Measurements from ENCODE around the gene PARP16.

Gene PARP16

DNA sequence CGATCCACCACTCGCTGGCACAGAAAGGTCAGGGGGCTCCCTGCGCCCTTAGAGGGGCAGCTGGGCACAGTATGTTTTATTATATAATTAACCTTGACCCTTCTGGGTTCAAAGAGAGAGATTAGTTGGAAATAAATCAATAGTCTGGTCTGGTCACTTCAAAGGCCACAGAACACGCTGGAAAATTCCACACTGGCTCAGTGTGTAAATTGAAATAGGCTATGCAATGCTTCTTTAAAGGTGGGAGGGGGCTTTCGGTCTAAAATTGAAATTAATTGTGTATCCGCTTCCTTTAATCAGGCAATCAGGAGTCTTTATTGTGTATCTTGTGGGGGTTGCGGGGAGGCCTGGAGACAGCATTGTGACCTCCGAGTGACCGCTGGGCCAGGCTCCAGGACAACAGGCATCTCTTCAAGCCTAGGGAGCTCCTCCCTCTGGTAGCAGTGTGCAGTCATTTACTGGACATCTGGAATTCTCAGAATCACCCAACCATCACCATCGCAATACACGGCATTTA is 25.8 kb upstream of the PARP16 start:
- no peak for DNase-seq (ENCODE audit: low read depth in 2 of 2, low spot score in 1 of 2)

DNA sequence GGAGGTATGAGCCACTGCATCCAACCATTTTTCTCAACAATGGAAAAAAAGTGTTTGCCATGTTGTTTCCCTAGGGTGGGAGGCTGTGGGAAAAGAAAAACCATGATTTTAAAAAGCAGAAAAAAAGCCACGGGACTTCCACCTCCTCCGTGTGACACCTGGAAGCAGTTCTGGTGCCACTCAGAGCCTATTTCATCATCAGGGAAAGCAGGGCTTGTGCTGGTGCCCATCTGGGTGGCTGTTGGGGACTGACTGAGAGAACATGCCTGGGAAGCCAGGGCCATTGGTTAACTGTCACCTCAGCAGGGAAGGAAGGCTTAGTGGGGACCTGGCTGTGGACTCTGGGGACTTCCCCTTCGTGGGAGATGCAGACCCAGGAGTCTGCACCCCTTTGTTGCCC is 25.1 kb upstream of the PARP16 start:
- no peak for DNase-seq (ENCODE audit: low read depth in 2 of 2, low spot score in 1 of 2)

DNA sequence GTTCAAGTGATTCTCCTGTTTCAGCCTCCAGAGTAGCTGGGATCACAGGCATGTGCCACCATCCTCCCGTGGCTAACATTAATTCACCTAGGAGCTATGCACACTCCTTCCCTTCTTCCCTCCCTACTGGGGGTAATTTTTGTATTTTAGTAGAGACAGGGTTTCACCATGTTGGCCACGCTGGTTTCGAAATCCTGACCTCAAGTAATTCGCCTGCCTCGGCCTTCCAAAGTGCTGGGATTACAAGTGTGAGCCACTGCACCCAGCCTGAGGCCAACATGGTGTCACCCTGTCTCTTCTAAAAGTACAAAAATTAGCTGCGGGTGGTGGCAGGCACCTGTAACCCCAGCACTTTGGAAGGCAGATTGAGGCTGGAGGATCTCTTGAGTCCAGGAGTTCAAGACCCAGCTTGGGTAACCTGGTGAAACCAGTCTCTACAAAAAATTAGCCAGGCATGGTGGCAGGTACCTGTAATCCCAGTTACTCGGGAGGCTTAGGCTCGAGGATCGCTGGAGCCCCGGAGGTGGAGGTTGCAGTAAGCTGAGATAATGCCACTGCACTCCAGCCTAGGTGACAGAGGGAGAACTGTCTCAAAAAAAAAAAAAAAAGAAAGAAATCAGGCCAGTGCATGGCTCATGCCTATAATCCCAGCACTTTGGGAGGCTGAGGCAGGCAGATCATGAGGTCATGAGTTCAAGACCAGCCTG is 23.9 kb upstream of the PARP16 start:
- DNase-seq (ENCODE audit: low read depth in 2 of 2, low spot score in 1 of 2), result no peak

DNA sequence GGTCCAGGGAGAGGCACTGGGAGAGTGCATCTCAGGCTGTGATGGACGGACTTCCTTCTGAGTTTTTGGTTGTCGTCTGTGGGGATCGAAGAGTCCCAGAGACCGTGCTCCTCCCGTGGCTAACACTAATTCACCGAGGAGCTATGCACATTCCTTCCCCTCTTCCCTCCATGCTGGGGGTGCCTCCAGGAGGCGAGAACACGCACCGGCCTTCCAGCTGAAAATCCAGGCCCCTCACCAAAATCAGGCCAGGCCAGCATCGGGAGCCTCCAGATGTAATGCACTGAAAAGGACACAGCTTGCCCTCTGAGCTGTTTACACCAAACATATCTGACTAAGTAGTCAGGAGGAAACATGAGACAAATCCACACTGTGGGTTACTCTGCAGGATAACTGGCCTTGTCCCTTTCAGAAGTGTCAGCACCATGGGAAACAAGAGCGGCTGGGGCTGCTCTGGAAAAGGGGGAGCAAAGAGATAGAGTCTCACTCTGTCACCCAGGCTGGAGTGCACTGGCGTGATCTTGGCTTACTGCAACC is 23.3 kb upstream of the PARP16 start:
- DNase-seq (ENCODE audit: low read depth in 2 of 2, low spot score in 1 of 2), result no peak

DNA sequence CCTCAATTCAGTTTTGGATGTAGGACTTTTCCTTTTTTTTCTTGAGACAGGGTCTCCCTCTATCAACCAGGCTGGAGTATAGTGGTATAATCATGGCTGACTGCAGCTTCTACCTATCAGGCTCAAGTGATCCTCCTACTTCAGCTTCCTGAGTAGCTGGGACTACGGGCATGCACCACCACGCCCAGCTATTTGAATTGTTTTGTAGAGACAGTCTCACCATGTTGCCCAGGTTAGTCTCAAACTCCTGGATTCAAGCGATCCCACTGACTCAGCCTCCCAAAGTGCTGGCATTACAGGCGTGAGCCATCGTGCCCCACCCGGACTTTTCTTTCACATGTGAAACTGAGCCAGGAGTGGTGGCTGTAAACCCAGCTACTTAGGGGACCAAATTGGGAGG is 21.3 kb upstream of the PARP16 start:
- no peak for DNase-seq (ENCODE audit: low read depth in 2 of 2, low spot score in 1 of 2)

DNA sequence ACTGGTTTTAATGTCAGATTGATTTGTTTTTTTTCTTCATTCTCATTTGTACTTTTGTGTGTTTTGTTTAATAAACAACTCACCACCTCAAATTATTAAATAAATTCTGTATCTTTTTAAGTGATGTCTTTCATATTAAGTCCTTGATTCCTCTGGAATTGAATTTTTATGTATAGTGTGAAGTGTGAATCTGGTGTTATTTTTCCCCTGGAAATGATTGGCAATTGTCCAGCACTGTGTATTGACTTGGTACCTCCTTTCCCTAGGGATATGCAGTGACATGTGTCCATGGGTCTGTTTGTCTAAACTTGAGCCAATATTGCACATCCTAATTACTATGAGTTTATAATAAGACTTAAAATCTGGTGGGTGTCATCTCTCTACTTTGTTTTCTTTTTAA is 19.9 kb upstream of the PARP16 start:
- no peak for DNase-seq (ENCODE audit: low read depth in 2 of 2, low spot score in 1 of 2)

DNA sequence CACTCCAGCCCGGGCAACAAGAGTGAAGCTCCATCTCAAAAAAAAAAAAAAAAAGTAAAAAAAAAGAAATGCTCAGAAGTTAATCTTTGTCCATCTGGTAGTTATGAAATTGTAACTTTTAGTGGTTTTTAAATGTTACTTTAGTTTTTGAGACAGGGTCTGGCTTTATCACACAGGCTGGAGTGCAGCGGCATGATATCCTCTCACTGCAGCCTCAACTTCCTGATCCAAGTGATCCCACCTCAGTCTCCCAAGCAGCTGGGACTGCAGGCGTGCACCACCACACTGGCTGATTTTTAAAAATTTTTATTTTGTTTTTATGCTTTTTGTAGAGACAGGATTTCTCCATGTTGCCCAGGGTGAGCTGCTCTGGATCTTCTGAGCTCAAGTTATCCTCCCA is 19.1 kb upstream of the PARP16 start:
- no peak for DNase-seq (ENCODE audit: low read depth in 2 of 2, low spot score in 1 of 2)

DNA sequence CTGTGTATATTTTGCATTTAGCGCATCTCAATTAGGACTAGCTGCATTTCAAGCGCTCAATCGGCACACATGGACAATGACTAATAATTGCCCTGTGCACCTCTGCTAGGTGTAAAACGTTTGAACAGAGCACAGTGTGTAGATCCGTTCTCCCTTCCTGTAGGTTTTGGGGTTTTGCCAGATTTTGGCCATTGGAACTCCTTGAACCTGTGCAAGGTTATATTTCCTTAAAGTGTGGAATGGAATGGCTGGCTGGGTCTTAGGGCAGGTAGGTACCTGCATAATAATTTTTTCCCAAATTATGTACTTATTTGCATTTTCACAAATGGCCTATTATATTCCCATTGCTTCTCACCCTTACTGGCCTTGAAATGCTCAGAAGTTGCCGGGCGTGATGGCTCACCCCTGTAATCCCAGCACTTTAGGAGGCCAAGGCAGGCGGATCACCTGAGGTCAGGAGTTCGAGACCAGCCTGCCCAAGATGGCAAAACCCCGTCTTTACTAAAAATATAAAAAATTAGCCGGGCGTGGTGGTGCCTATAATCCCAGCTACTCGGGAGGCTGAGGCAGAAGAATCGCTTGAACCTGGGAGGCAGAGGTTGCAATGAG is 18.6 kb upstream of the PARP16 start:
- no peak for DNase-seq (ENCODE audit: low read depth in 2 of 2, low spot score in 1 of 2)

DNA sequence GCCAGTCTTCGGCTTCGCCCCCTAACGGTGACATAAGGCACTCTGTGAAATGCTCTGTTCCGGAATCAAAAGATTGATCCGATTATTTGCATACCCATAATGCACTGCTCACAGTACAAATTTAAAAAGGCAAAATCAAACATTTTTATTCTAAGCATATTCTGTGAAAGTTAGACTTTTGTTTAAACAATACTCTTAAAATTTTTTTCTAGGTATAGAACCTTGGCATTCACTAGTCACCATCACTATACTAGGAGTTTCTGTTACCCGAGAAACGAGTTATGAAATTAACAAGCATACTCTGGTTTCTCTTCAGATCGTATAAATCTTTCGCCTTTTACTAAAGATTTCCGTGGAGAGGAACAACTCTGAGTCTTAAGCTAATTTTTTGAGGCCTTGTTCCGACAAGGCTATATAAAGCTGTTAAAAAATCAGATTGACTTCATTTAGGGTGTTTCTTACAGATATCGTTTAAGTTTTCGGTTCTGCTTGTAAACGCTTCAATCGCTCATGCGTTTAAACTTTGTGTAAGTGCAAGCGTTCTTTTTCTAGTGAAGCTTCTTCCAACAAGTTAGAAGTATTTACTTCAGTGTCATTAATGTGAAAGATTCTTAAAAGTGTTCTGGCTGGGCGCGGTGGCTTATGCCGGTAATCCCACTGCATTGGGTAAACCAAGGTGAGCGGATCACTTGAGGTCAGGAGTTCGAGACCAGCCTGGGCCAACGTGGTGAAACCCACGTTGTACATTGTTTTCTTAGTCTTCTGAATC is 17.9 kb upstream of the PARP16 start, which contains the start of gene RNU5B-1:
Gene RNU5B-1, plus strand, starts transcription at position 297 of the 769 bp plus-strand sequence.
- peak; percentile 46 to 57 for DNase-seq (ENCODE audit: low read depth in 2 of 2, low spot score in 1 of 2)

DNA sequence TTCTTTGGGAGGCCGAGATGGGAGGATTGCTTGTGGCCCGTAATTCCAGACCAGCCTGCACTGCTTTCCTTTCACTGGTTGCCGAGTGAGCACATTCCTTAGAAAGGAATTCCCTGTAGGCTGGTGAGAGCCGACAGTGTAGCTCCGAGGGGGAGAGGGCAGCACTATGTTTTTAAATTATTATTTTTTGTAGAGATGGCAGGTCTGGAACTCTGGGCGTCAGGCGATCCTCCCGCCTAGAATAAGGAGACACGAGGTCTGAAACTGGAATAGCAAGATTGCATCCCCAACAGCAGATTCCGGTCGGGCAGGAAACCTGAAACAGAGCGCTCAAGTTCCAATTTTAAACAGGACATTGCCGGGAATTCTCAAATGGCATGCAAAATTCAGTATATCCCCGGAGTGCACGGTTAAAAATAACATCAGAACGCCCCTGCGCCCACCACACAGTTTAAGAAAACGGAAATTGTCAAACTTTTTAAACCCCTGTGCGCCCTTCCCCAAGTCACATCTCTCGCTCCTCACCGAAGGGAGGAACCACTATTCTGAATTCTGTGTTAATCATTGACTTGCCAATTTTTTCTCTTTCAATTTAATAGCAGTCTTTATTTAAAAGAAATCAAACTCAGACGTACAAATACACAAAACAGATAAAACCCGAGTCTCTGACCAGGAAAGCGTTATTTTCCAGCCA is 17.2 kb upstream of the PARP16 start:
- no peak for DNase-seq (ENCODE audit: low read depth in 2 of 2, low spot score in 1 of 2)

DNA sequence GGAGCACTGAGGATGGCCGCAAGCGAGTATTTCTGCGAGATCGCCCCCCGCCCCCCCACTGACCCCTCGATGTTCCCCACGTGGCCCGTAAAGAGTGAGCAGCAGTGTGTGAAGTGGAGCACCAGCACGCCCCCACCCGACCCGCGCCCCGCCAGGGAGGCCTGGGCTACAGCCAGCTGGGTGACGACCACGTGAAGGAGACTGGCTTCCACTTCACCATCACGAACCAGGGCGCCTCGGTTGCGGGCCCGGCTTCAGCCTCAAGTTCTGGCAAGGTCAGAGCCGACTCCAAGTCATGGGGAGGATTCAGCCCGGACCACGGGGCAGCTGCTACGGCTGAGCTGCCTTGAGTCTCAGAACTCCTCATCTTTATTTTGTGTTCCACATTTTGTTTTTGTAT is 15.4 kb upstream of the PARP16 start:
- no peak for DNase-seq (ENCODE audit: low read depth in 2 of 2, low spot score in 1 of 2)

DNA sequence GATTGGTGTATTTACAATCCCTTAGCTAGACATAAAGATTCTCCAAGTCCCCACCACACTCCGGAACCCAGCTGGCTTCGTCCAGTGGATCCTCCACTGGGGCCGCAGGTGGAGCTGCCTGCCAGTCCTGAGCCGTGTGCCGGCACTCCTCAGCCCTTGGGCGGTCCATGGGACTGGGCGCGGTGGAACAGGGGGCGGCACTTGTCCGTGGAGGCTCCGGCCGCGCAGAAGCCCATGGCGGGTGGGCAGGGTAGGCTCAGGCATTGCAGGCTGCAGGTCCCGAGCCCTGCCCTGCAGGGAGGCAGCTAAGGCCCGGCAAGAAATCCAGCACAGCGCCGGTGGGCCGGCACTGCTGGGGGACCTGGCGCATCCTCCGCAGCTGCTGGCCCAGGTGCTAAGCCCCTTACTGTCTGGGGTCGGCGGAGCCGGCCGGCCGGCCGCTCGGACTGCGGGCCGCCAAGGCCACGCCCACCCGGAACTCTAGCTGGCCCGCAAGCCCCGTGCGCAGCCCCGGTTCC is 14.3 kb upstream of the PARP16 start:
- DNase-seq (ENCODE audit: low read depth in 2 of 2, low spot score in 1 of 2), result no peak

DNA sequence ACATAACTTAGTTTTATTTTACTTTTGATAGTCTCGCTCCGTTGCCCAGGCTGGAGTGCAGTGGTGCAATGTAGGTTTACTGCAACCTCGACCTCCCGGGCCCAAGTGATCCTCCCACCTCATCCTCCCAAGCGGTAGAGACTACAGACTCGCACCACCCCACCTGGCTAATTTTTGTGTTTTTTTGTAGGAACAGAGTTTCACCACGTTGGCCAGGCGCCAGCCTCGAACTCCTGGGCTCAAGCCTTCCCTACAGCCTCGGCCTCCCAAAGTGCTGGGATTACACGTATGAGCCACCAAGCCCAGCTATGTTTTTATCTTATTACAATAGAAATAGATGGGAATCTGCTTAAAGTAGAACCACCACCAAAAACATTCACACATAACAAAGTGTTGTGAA is 12.0 kb upstream of the PARP16 start:
- no peak for DNase-seq (ENCODE audit: low read depth in 2 of 2, low spot score in 1 of 2)

DNA sequence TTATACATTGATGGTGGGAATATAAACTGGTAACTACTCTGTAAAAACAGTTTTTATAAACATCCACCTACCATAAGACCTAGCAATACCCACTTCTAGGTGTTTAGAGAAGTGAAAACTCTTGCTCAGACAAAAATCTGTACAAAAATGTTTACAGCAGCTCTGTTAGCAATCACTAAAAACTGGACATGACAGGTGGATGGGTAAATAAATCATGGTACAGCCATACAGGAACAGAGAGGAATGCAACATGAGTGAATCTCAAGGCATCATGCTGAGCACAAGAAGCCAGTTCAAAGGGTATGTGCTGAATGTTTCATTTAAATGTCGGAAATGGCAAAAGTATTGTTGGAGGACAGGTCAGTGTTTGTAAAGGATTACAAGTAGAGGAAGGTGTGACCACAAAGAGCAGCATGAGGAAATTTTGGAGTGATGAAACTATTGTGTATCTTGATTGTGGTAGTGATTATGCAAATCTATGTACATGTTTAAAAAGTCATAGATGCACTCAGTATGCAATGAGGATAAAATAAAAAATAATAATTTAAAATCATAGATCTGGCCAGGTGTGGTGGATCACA is 6.3 kb upstream of the PARP16 start:
- no peak for DNase-seq (ENCODE audit: low read depth in 2 of 2, low spot score in 1 of 2)

DNA sequence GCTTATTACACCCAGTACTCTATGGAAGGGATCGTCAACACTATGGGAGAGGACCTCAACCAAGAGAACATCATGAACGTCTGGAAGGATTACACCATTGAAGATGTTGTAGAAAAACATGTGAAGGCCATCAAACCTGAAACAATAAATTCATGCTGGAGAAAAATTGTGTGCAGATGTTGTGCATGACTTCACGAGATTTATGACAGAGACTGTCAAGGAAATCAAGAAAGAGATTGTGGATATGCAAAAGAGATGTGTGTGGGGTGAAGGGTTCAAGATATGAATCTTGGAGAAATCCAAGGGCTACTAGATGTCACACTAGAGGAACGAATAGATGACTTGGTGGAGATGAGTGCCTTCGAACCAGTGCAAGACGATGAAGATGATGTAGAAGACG is 3.5 kb upstream of the PARP16 start:
- DNase-seq (ENCODE audit: low read depth in 2 of 2, low spot score in 1 of 2), result no peak

DNA sequence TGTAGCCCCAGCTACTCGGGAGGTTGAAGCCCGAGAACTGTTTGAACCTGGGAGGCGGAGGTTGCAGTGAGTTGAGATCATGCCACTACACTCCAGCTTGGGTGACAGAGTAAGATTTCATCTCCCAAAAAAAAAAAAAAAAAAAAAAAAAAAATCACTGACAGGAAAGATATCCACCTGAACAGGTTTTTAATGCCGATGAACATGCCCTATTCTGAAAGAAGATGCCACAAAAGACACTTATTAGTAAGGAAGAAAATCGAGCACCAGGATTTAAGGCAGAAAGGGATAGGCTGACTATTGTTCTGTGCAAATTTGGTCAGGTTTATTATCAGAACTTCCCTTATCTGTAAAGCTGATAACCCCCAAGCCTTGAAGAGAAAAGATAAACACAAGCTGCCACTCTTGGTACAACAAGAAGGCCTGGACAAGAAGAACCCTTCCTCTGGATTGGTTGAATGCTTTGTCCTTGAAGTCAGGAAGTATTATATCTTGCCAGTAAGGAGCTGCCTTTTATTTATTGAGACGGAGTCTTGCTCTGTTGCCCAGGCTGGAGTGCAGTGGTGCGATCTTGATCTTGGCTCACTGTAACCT is 2.7 kb upstream of the PARP16 start:
- no peak for DNase-seq (ENCODE audit: low read depth in 2 of 2, low spot score in 1 of 2)

DNA sequence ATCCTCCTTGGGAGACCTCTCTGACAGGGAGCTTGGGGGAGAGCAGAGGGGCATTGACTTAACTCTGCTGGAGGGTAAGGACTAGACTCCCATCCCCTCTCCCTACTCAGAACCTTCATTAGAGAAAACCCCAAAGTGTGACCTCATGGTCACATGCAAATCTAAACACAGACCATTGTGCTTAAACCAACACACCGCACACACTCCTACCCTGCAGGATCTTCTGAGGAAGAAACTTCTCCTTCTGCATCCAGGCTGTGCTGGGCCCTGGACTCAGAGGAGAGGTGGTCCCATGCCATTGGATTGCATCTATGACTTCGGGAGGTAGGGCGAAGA is 805 bp upstream of the PARP16 start:
- DNase-seq (ENCODE audit: low read depth in 2 of 2, low spot score in 1 of 2), result no peak

DNA sequence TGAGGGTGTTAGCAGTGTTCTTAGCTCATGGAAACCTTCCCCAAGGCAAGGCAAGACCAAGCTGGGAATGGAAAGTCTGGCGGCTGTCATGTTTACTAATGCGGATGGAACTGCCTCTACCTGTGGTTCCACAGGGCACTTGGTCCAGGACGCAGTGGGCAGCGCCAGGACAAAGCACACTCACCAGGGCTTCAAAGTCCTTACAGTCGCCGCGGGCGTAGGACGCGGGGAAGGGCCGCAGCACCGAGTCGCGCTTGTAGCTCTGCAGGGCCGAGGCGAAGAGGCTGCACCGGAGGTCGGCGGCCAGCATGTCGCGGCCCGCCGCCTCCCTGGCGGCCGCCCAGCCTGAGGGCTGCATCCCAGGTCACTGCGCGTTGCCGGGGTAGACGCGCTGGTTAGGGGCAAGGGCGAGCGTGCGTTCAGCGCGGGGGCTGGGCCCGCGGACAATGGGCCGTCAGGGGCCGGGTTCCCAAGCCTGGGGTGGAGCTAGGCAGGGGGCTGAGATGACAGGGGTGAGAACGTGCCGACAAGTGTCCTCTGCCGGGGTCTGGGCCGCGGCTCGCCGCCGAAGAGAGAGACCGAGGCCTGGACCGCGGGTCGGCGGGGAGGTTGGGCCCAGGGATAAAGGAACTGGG is 497 bp downstream of the PARP16 start:
- no peak for DNase-seq (ENCODE audit: low read depth in 2 of 2, low spot score in 1 of 2)

DNA sequence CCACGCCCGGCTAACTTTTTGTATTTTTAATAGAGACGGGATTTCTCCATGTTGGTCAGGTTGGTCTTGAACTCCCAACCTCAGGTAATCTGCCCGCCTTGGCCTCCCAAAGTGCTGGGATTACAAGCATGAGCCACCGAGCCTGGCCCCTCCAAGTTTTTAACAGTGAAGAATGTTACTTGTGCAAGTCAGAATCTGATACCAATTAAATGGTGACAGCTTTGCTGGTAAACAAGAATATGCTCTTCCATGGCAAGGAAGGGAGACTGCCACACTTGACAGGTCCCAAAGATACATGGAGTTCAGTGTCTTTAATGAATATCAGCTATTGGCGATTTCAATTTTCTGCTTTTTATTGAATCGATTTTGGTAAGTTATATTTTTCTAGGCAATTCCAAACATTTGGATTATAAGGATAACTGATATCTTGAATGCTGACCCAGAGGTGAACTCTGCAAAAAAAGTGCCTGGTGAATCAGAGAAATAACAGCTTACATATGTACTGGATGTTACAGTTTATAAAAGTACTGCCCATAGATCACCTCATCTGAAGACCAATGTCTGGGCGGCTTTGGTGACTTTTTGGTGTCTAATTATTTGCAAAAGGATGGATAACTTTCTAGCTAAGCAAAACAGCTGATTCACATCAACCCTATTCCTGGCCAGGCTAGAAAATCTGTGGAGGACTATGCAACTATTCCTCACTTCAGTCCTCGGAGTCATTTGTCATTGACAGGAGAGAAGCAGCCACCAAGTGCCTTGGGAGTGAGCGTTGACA is 1.2 kb downstream of the PARP16 start:
- no peak for DNase-seq (ENCODE audit: low read depth in 2 of 2, low spot score in 1 of 2)
